WTC11 (cell line): ENCODE measurements around the gene CENPU. TPM values are rescaled to one million over a fixed set of nuclear protein-coding genes. Genes with fewer than 3 reads are reported as not detected.

ENCODE experiments used
- ATAC-seq: fragments of 200-7000 bp; cut with Tn5 transposase; 2 replicates; pipeline ENCODE4 v1.10.0; 2021; ENCODE audit warnings: mild to moderate bottlenecking, moderate library complexity
- CTCF ChIA-PET: fragments of 300-600 bp; sonication (Branson Sonifier 250); formaldehyde crosslinking; loops from one replicate; lab custom pipeline; 2021; ENCODE audit warnings: antibody characterized with exemption; lab: Charles Lee
- POLR2A ChIA-PET: fragments of 350-600 bp; sonication (Branson Sonifier 250); formaldehyde crosslinking; loops from one replicate; lab custom pipeline; 2021; ENCODE audit warnings: antibody characterized with exemption; lab: Charles Lee
- DNase-seq: peaks from one replicate; pipeline ENCODE4 v3.0.0; 2021; ENCODE audit warnings: low spot score
- H3K27ac Mint-ChIP-seq: 2 replicates; pipeline ENCODE4 v1.8.0; 2021; ENCODE audit warnings: mixed read lengths
- H3K27me3 Mint-ChIP-seq: 2 replicates; pipeline ENCODE4 v1.8.0; 2021; ENCODE audit warnings: low read depth, mild to moderate bottlenecking, moderate library complexity, mixed read lengths
- H3K36me3 Mint-ChIP-seq: 2 replicates; pipeline ENCODE4 v1.8.0; 2021; ENCODE audit warnings: mixed read lengths
- H3K4me1 Mint-ChIP-seq: 2 replicates; pipeline ENCODE4 v1.8.0; 2022; ENCODE audit warnings: mixed read lengths
- H3K4me3 Mint-ChIP-seq: 2 replicates; pipeline ENCODE4 v1.8.0; 2021; ENCODE audit warnings: mild to moderate bottlenecking, moderate library complexity, mixed read lengths
- H3K9me3 Mint-ChIP-seq: 2 replicates; pipeline ENCODE4 v1.8.0; 2021; ENCODE audit warnings: mixed read lengths
- ATF3 ChIP-seq: sonication (generic); formaldehyde crosslinking; conservative IDR thresholded peaks from 2 replicates; pipeline ENCODE4 v1.8.1; 2022; ENCODE audit warnings: mild to moderate bottlenecking, missing genetic modification reagents
- CREB1 ChIP-seq: sonication (generic); formaldehyde crosslinking; IDR thresholded peaks from 2 replicates; pipeline ENCODE4 v1.8.0; 2023; ENCODE audit warnings: mild to moderate bottlenecking, missing genetic modification reagents
- ETV6 ChIP-seq: sonication (generic); formaldehyde crosslinking; IDR thresholded peaks from 2 replicates; pipeline ENCODE4 v1.8.1; 2022; ENCODE audit warnings: mild to moderate bottlenecking, missing genetic modification reagents
- FOXJ3 ChIP-seq: sonication (generic); formaldehyde crosslinking; IDR thresholded peaks from 2 replicates; pipeline ENCODE4 v1.9.0; 2021; ENCODE audit warnings: missing genetic modification reagents, mild to moderate bottlenecking, borderline replicate concordance
- FOXK1 ChIP-seq: sonication (generic); formaldehyde crosslinking; IDR thresholded peaks from 2 replicates; pipeline ENCODE4 v1.8.0; 2022; ENCODE audit warnings: mild to moderate bottlenecking, moderate library complexity, missing genetic modification reagents
- HMGXB4 ChIP-seq: sonication (generic); formaldehyde crosslinking; IDR thresholded peaks from 2 replicates; pipeline ENCODE4 v1.8.1; 2023; ENCODE audit warnings: mild to moderate bottlenecking, moderate library complexity, missing genetic modification reagents
- IRF2 ChIP-seq: sonication (generic); formaldehyde crosslinking; IDR thresholded peaks from 2 replicates; pipeline ENCODE4 v1.8.0; 2022; ENCODE audit warnings: low read depth, missing genetic modification reagents, borderline replicate concordance
- KAT7 ChIP-seq: sonication (generic); formaldehyde crosslinking; IDR thresholded peaks from 2 replicates; pipeline ENCODE4 v1.8.1; 2023; ENCODE audit warnings: missing genetic modification reagents, mild to moderate bottlenecking, borderline replicate concordance
- MXD4 ChIP-seq: fragments of 250-450 bp; sonication (Bioruptor Pico); IDR thresholded peaks from 2 replicates; pipeline ENCODE4 v1.8.0; 2021; ENCODE audit warnings: mild to moderate bottlenecking, moderate library complexity, borderline replicate concordance
- NFYB ChIP-seq: sonication (generic); formaldehyde crosslinking; conservative IDR thresholded peaks from 2 replicates; pipeline ENCODE4 v1.8.0; 2022; ENCODE audit warnings: low read depth, missing genetic modification reagents
- NR1H2 ChIP-seq: sonication (generic); formaldehyde crosslinking; IDR thresholded peaks from 2 replicates; pipeline ENCODE4 v1.9.0; 2021; ENCODE audit warnings: mild to moderate bottlenecking, moderate library complexity, missing genetic modification reagents
- NR3C1 ChIP-seq: sonication (generic); formaldehyde crosslinking; conservative IDR thresholded peaks from 2 replicates; pipeline ENCODE4 v1.8.1; 2023; ENCODE audit warnings: low read depth, mild to moderate bottlenecking, missing genetic modification reagents
- PRRX2 ChIP-seq: fragments of 250-450 bp; sonication (Bioruptor Pico); IDR thresholded peaks from 2 replicates; pipeline ENCODE4 v1.8.0; 2021; ENCODE audit warnings: mild to moderate bottlenecking
- RELA ChIP-seq: sonication (generic); formaldehyde crosslinking; IDR thresholded peaks from 2 replicates; pipeline ENCODE4 v1.8.1; 2022; ENCODE audit warnings: missing genetic modification reagents, mild to moderate bottlenecking, borderline replicate concordance
- STAT6 ChIP-seq: sonication (generic); formaldehyde crosslinking; conservative IDR thresholded peaks from 2 replicates; pipeline ENCODE4 v1.8.1; 2023; ENCODE audit warnings: mild to moderate bottlenecking, low read depth, missing genetic modification reagents, moderate library complexity
- TEAD4 ChIP-seq: sonication (generic); formaldehyde crosslinking; IDR thresholded peaks from 2 replicates; pipeline ENCODE4 v1.8.0; 2022; ENCODE audit warnings: mild to moderate bottlenecking, missing genetic modification reagents
- ZBTB21 ChIP-seq: sonication (generic); formaldehyde crosslinking; IDR thresholded peaks from 2 replicates; pipeline ENCODE4 v1.8.1; 2023; ENCODE audit warnings: mild to moderate bottlenecking, missing genetic modification reagents, borderline replicate concordance
- ZNF232 ChIP-seq: sonication (generic); formaldehyde crosslinking; IDR thresholded peaks from 2 replicates; pipeline ENCODE4 v1.8.0; 2022; ENCODE audit warnings: mild to moderate bottlenecking, missing genetic modification reagents
- total RNA-seq: library from RNA; stranded (reverse); gene quantifications from 3 replicates; pipeline ENCODE4 v1.2.3, GENCODE V29; 2021
- TF ChIP-seq, protein P1 (sequence below): fragments of 250-450 bp; sonication (Bioruptor Pico); IDR thresholded peaks from 2 replicates; pipeline ENCODE4 v2.1.2; 2022; ENCODE audit warnings: mild to moderate bottlenecking, moderate library complexity
- TF ChIP-seq, protein P2 (sequence below): fragments of 250-450 bp; sonication (Bioruptor Pico); IDR thresholded peaks from 2 replicates; pipeline ENCODE4 v1.9.0; 2021; ENCODE audit warnings: mild to moderate bottlenecking, borderline replicate concordance
- TF ChIP-seq, protein P3 (sequence below): sonication (generic); formaldehyde crosslinking; IDR thresholded peaks from 2 replicates; pipeline ENCODE4 v1.8.1; 2023; ENCODE audit warnings: mild to moderate bottlenecking, missing genetic modification reagents, borderline replicate concordance

CENPU gene
- total RNA-seq, 1 experiment from 2014 or later, result 60.5 TPM

GRCh38 chr4:184760681-184761080, 26.8 kb upstream of the CENPU start:
- H3K4me1 Mint-ChIP-seq, result no peaks in the 10 kb centered on the region
- no peak for ATAC-seq
- H3K4me3 Mint-ChIP-seq, result no peak overlapping the region
- TF ChIP-seq, protein P1, sequence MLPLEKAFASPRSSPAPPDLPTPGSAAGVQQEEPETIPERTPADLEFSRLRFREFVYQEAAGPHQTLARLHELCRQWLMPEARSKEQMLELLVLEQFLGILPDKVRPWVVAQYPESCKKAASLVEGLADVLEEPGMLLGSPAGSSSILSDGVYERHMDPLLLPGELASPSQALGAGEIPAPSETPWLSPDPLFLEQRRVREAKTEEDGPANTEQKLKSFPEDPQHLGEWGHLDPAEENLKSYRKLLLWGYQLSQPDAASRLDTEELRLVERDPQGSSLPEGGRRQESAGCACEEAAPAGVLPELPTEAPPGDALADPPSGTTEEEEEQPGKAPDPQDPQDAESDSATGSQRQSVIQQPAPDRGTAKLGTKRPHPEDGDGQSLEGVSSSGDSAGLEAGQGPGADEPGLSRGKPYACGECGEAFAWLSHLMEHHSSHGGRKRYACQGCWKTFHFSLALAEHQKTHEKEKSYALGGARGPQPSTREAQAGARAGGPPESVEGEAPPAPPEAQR (CRISPR knock-in tag), result no peak
- TF ChIP-seq NFYB (CRISPR knock-in tag), result no peak
- TF ChIP-seq, protein P2, sequence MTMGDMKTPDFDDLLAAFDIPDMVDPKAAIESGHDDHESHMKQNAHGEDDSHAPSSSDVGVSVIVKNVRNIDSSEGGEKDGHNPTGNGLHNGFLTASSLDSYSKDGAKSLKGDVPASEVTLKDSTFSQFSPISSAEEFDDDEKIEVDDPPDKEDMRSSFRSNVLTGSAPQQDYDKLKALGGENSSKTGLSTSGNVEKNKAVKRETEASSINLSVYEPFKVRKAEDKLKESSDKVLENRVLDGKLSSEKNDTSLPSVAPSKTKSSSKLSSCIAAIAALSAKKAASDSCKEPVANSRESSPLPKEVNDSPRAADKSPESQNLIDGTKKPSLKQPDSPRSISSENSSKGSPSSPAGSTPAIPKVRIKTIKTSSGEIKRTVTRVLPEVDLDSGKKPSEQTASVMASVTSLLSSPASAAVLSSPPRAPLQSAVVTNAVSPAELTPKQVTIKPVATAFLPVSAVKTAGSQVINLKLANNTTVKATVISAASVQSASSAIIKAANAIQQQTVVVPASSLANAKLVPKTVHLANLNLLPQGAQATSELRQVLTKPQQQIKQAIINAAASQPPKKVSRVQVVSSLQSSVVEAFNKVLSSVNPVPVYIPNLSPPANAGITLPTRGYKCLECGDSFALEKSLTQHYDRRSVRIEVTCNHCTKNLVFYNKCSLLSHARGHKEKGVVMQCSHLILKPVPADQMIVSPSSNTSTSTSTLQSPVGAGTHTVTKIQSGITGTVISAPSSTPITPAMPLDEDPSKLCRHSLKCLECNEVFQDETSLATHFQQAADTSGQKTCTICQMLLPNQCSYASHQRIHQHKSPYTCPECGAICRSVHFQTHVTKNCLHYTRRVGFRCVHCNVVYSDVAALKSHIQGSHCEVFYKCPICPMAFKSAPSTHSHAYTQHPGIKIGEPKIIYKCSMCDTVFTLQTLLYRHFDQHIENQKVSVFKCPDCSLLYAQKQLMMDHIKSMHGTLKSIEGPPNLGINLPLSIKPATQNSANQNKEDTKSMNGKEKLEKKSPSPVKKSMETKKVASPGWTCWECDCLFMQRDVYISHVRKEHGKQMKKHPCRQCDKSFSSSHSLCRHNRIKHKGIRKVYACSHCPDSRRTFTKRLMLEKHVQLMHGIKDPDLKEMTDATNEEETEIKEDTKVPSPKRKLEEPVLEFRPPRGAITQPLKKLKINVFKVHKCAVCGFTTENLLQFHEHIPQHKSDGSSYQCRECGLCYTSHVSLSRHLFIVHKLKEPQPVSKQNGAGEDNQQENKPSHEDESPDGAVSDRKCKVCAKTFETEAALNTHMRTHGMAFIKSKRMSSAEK (CRISPR knock-in tag), result no peak
- no peak for TF ChIP-seq ETV6 (CRISPR knock-in tag)
- POLR2A ChIA-PET, result no interaction called here
- no peak overlapping the region for H3K27ac Mint-ChIP-seq
- no peak for DNase-seq
- H3K9me3 Mint-ChIP-seq, result peaks cover 5% of the 10 kb centered on the region; the same call in 1 of the 2 replicates
- H3K36me3 Mint-ChIP-seq, result peaks cover 3% of the 10 kb centered on the region; the same call in 1 of the 2 replicates
- CTCF ChIA-PET, result no interaction called here
- H3K27me3 Mint-ChIP-seq, result peaks cover 2% of the 10 kb centered on the region; the same call in 1 of the 2 replicates

GRCh38 chr4:184757810-184758209, 23.9 kb upstream of the CENPU start:
- Mint-ChIP-seq H3K4me1 (no peaks in the 10 kb centered on the region), H3K36me3 (peaks cover 3% of the 10 kb centered on the region; the same call in 1 of the 2 replicates), H3K27ac (no peak overlapping the region), H3K9me3 (peaks cover 5% of the 10 kb centered on the region; the same call in 1 of the 2 replicates)
- no peak for DNase-seq
- ATAC-seq, result no peak
- POLR2A ChIA-PET, result no interaction called here
- TF ChIP-seq ATF3 (CRISPR knock-in tag) (no peak), RELA (CRISPR knock-in tag) (no peak), FOXK1 (CRISPR knock-in tag) (no peak), HMGXB4 (CRISPR knock-in tag) (no peak), NR3C1 (CRISPR knock-in tag) (no peak), PRRX2 (no peak), CREB1 (CRISPR knock-in tag) (no peak), STAT6 (no peak), KAT7 (CRISPR knock-in tag) (no peak), FOXJ3 (no peak), ETV6 (CRISPR knock-in tag) (no peak), ZBTB21 (no peak), TEAD4 (CRISPR knock-in tag) (no peak), ZNF232 (CRISPR knock-in tag) (no peak), NR1H2 (CRISPR knock-in tag) (no peak), IRF2 (no peak), MXD4 (CRISPR knock-in tag) (no peak)
- TF ChIP-seq, protein P3, sequence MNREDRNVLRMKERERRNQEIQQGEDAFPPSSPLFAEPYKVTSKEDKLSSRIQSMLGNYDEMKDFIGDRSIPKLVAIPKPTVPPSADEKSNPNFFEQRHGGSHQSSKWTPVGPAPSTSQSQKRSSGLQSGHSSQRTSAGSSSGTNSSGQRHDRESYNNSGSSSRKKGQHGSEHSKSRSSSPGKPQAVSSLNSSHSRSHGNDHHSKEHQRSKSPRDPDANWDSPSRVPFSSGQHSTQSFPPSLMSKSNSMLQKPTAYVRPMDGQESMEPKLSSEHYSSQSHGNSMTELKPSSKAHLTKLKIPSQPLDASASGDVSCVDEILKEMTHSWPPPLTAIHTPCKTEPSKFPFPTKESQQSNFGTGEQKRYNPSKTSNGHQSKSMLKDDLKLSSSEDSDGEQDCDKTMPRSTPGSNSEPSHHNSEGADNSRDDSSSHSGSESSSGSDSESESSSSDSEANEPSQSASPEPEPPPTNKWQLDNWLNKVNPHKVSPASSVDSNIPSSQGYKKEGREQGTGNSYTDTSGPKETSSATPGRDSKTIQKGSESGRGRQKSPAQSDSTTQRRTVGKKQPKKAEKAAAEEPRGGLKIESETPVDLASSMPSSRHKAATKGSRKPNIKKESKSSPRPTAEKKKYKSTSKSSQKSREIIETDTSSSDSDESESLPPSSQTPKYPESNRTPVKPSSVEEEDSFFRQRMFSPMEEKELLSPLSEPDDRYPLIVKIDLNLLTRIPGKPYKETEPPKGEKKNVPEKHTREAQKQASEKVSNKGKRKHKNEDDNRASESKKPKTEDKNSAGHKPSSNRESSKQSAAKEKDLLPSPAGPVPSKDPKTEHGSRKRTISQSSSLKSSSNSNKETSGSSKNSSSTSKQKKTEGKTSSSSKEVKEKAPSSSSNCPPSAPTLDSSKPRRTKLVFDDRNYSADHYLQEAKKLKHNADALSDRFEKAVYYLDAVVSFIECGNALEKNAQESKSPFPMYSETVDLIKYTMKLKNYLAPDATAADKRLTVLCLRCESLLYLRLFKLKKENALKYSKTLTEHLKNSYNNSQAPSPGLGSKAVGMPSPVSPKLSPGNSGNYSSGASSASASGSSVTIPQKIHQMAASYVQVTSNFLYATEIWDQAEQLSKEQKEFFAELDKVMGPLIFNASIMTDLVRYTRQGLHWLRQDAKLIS (CRISPR knock-in tag), result no peak
- TF ChIP-seq, all 79 proteins: peak for 0
- CTCF ChIA-PET, result no interaction called here
- Mint-ChIP-seq H3K4me3 (no peak overlapping the region), H3K27me3 (peaks cover 2% of the 10 kb centered on the region; the same call in 1 of the 2 replicates)
